ENCODE measurements around the gene CUL2.

GRCh38 chr10:35096312-35096711 lies 6.2 kb upstream of the CUL2 start:
- TF ChIP-seq CTCF (tag by site-specific recombination; IDR thresholded peaks at IDR 0.05) (no peak), ZNF707 (tag by site-specific recombination; IDR thresholded peaks at IDR 0.05) (no peak), GLIS1 (tag by site-specific recombination; IDR thresholded peaks at IDR 0.05) (no peak), PRDM2 (tag by site-specific recombination; IDR thresholded peaks at IDR 0.05; ENCODE audit: borderline replicate concordance) (no peak), PRDM4 (tag by site-specific recombination; IDR thresholded peaks at IDR 0.05) (no peak), YY1 (tag by site-specific recombination; IDR thresholded peaks at IDR 0.05) (no peak), ZNF133 (tag by site-specific recombination; IDR thresholded peaks at IDR 0.05) (no peak), ELK4 (IDR thresholded peaks at IDR 0.05; ENCODE audit: borderline replicate concordance, low read depth, low read length) (no peak), ZNF561 (tag by site-specific recombination; IDR thresholded peaks at IDR 0.05; ENCODE audit: borderline replicate concordance) (no peak), ZBTB20 (tag by site-specific recombination; IDR thresholded peaks at IDR 0.05) (no peak), ZBTB7A (tag by site-specific recombination; IDR thresholded peaks at IDR 0.05; ENCODE audit: low read depth) (no peak), REST (tag by site-specific recombination; IDR thresholded peaks at IDR 0.05) (no peak), ZNF704 (tag by site-specific recombination; IDR thresholded peaks at IDR 0.05) (no peak), ZFP69B (tag by site-specific recombination; IDR thresholded peaks at IDR 0.05) (no peak)

All from HEK293 (cell line).